ENCODE data around the gene ZFR.

GRCh38 chr5:32325616-32326015 is 118.9 kb downstream of the ZFR start:
- TF ChIP-seq CTCF (IDR thresholded peaks at IDR 0.05; ENCODE audit: low read depth, low read length) (no peak), EZH2phosphoT487 (IDR thresholded peaks at IDR 0.05; ENCODE audit: low read depth) (no peak)

Data from OCI-LY3 (cell line).